ENCODE data around the gene CSF2RB.

The CSF2RB gene

DNA sequence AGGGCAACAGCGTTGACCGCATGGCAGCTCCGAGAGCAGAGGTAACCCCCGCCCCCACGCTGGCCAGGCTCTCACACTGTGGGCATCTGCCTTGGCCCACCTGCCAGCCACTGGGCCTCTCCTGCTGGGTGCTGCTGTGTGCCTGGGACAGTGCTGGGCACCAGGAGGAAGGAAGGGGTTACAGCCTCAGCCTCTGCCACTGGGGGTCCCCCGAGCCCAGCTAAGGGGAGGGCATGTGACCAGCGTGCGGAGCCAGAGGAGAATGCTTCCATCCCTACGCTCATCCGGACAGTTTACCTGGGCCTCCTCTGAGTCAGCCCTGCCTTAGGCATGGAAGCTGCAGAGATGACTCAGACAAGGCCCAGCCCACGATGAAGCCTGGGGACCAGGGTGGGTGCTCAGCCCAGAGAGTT is 41.8 kb upstream of the CSF2RB start:
- TF ChIP-seq, protein P1, sequence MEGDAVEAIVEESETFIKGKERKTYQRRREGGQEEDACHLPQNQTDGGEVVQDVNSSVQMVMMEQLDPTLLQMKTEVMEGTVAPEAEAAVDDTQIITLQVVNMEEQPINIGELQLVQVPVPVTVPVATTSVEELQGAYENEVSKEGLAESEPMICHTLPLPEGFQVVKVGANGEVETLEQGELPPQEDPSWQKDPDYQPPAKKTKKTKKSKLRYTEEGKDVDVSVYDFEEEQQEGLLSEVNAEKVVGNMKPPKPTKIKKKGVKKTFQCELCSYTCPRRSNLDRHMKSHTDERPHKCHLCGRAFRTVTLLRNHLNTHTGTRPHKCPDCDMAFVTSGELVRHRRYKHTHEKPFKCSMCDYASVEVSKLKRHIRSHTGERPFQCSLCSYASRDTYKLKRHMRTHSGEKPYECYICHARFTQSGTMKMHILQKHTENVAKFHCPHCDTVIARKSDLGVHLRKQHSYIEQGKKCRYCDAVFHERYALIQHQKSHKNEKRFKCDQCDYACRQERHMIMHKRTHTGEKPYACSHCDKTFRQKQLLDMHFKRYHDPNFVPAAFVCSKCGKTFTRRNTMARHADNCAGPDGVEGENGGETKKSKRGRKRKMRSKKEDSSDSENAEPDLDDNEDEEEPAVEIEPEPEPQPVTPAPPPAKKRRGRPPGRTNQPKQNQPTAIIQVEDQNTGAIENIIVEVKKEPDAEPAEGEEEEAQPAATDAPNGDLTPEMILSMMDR (IDR thresholded peaks at IDR 0.05) = no peak

DNA sequence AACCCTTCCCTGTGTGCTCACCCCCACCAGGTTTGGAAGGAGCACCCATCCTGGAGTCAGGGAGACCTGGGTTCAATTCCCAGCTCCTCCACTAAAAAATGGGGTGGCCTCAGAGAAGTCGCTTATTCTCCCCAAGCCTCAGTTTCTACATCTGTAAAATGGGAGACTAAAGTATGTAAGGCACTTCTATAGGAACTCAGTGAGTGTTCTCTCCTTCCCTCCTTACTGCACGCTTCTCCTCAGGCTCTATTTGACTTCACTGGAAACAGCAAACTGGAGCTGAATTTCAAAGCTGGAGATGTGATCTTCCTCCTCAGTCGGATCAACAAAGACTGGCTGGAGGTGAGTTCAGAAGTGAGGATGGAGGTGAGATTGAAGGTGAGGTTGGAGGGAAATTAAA is 41.3 kb upstream of the CSF2RB start:
- TF ChIP-seq, protein P1 (IDR thresholded peaks at IDR 0.05) = no peak

DNA sequence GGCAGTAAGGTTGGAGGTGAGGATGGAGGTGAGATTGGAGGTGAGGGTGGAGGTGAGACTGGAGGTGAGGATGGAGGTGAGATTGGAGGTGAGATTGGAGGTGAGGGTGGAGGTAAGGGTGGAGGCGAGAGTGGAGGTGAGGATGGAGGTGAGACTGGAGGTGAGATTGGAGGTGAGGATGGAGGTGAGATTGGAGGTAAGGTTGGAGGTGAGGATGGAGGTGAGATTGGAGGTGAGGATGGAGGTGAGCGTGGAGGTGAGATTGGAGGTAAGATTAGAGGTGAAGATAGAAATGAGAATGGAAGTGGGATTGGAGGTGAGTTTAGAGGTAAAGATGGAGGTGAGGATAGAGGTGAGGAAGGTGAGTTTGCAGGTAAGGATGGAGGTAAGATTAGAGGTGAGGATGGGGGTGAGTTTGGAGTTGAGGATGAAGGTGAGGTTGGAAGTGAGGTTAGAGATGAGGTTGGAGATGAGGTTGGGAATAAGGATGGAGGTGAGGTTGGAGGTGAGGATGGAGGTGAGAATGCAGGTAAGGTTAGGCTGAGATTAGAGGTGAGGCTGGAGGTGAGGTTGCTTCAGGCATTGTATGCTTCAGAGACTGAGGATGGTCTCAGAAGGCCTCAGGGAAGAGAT is 40.4 kb upstream of the CSF2RB start:
- TF ChIP-seq, protein P1 (IDR thresholded peaks at IDR 0.05) = no peak

DNA sequence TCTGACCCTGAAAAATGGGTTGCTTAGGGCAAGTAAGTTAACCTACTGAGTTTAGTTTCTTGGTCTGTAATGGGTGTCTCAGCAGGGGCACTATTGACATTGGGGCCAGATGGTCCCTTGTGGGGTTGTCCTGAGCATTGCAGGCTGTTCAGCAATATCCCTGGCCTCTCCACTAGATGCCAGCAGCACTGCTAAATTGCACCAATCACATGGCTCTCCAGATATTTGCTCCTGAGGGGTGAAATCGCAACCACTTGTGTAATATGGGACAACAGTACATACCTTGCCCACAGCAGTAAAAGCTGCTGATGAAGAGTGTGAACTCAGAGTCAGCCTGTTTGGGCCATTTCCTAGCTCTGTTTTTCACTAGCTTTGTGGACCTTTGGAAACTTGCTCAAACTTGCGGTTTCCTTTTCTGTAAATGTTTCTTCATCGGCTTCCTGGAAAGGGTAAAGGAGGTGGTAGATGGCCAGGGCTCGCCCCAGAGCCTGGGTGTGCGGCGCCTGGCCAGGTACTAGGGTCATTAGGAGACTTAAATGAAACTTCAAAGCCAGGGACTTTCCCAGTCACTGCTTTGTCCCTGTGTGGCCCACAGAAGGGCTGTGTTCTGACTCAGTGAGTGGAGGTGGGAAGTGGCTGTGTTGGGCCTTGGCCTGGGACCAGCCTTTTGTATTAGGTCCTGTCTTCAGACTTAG is 39.7 kb upstream of the CSF2RB start:
- TF ChIP-seq, protein P1 (IDR thresholded peaks at IDR 0.05) = peak; percentile 41

DNA sequence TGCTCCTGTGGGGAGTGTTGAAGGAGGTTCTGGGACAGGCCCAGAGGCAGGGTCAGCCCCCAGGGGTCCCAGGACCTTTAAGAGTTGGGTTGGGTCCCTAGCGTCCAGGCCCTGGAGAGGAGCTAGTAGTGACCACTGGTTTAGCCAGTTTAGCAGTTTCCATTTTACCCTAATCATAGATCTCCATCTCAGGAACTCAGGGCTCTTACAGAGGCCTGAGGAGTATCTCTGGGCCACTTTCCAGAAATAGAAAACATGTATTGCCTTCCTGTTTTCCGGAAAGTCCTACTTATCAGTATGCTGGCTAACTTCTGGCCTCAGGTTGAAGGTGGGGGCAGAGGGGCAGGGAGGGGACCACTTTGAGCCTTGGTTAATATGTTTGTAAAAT is 39.1 kb upstream of the CSF2RB start:
- TF ChIP-seq, protein P1 (IDR thresholded peaks at IDR 0.05) = no peak

DNA sequence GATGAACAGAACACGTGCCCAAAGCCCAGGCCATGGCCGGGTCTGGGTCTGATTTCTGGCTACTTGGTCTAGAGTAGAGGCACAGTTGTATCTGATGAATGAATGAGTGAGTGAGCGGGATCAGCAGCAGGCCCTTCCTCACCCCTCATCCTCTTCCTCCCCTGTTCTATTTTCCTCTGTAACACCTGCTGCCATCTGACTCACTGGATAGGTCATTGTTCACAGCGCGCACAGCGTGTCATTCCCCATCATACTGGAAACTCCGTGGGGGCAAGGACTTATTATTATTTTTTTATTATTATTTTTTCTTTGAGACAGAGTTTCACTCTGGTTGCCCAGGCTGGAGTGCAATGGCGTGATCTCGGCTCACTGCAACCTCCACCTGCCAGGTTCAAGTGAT is 38.7 kb upstream of the CSF2RB start:
- TF ChIP-seq, protein P1 (IDR thresholded peaks at IDR 0.05) = no peak

DNA sequence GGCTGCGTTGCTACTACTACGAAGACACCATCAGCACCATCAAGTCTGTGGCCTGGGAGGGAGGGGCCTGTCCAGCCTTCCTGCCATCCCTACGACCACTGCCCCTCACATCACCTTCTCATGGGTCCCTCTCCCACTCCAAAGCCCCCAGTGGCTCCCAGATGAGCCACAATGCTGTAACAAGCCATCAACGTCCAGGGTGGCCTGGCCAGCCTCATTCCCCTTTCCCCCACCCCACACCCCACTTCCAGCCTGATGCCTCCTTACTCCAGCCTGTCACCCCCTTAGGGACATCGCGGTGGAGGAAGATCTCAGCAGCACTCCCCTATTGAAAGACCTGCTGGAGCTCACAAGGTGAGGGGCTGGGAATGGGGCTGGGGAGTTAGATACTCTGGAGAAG is 37.7 kb upstream of the CSF2RB start:
- TF ChIP-seq, protein P1 (IDR thresholded peaks at IDR 0.05) = no peak

Data from LNCAP (cell line).